HG03575 (cell line): ENCODE results near the gene SCN1B.
"Not testable (repeated sequence)": the region's sequence is repeated elsewhere in the genome, so short reads cannot be mapped to it uniquely, and the experiment has no call there.

Experiments
- ATAC-seq: cut with Tn5 transposase; IDR thresholded peaks from one replicate; pipeline ENCODE4 v1.9.1; 2021; ENCODE audit not compliant: unreplicated experiment, insufficient number of reproducible peaks, low FRiP score; ENCODE audit errors: extremely low read depth

Gene SCN1B

GRCh38 chr19:35030257-35031071 is at the start of gene SCN1B:
SCN1B (plus strand) TSS chr19:35030470; CDS start chr19:35030821, 351 bp downstream.
- no peak for ATAC-seq

GRCh38 chr19:34982275-34982674 is 48.0 kb upstream of the SCN1B start:
- no peak for ATAC-seq

GRCh38 chr19:34983786-34984185 is 46.5 kb upstream of the SCN1B start:
- ATAC-seq, result no peak

- no peak for ATAC-seq
Measured at GRCh38 chr19:34984287-34984686, 46.0 kb upstream of the SCN1B start.

GRCh38 chr19:34985249-34986022 is 44.8 kb upstream of the SCN1B start:
- ATAC-seq, result no peak

- no peak for ATAC-seq
Measured at GRCh38 chr19:34988119-34988518, 42.2 kb upstream of the SCN1B start.

- ATAC-seq, result no peak
Measured at GRCh38 chr19:34989298-34989697, 41.0 kb upstream of the SCN1B start.

- no peak for ATAC-seq
Measured at GRCh38 chr19:34990578-34991192, 39.6 kb upstream of the SCN1B start.

GRCh38 chr19:34991542-34992333 is 38.5 kb upstream of the SCN1B start:
- no peak for ATAC-seq

- not testable (repeated sequence) for ATAC-seq
Measured at GRCh38 chr19:34992582-34992981, 37.7 kb upstream of the SCN1B start.

- ATAC-seq, result no peak
Measured at GRCh38 chr19:34994286-34994642, 36.0 kb upstream of the SCN1B start.

- ATAC-seq, result no peak
Measured at GRCh38 chr19:34994643-34995541, 35.4 kb upstream of the SCN1B start.

- ATAC-seq, result no peak
Measured at GRCh38 chr19:34995551-34995950, 34.7 kb upstream of the SCN1B start.

GRCh38 chr19:34997071-34997617 is 33.1 kb upstream of the SCN1B start:
- ATAC-seq, result no peak

- ATAC-seq, result not testable (repeated sequence)
Measured at GRCh38 chr19:34998224-34998623, 32.0 kb upstream of the SCN1B start.

GRCh38 chr19:34998777-34999497 is 31.3 kb upstream of the SCN1B start:
- no peak for ATAC-seq
